ENCODE measurements around the gene DEPDC1B.

DNA sequence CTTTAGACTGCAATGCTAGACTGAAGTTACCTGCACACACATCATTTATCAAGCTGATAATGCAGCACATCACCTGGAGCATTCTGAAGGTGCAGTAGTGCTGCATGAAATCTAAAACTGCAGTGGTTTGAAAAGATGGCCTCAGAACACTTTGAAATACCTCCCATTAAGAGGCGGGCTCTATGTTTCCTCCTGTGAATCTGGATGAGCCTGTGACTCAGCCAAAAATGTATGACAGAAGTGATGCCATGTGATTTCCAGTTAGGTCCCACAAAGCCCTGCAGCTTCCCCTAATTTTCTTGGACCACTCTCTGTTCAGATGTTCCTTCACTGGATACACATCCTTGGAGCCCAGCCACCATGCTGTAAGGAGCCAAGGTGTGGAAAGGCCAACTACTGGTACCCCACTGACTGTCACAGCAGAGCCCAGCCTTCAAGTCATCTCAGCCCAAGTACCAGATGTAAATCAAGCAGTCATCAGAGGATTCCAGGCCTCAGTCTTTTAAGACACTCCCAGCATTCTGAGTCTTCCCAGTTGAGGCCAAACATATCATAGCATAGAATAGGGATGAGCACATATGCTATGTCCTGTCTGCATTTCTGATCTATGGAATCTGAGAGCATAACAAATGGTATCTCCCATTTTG, 27.2 kb upstream of the DEPDC1B start:
- TF ChIP-seq TAF1 (IDR thresholded peaks at IDR 0.05; ENCODE audit: borderline replicate concordance, low read depth, low read length) (no peak), POLR2A (IDR thresholded peaks at IDR 0.05; ENCODE audit: low read depth, low read length) (no peak)

All from GM12892 (cell line).